OCI-LY1 (cell line): ENCODE data around the gene NUP37.

Source experiments
- CTCF ChIP-seq: fragments of 200-600 bp; sonication (generic), shearing (Covaris generic); IDR thresholded peaks from 2 replicates; pipeline ENCODE4 v1.5.1; 2017; ENCODE audit warnings: mild to moderate bottlenecking, antibody characterized with exemption, low read length, moderate library complexity, mixed read lengths
- EZH2 ChIP-seq: fragments of 200-600 bp; sonication (generic), shearing (Covaris generic); IDR thresholded peaks from 2 replicates; pipeline ENCODE4 v1.8.0; 2017; ENCODE audit warnings: borderline replicate concordance, mixed run types, mild to moderate bottlenecking, antibody characterized with exemption, low read length, moderate library complexity, mixed read lengths

DNA sequence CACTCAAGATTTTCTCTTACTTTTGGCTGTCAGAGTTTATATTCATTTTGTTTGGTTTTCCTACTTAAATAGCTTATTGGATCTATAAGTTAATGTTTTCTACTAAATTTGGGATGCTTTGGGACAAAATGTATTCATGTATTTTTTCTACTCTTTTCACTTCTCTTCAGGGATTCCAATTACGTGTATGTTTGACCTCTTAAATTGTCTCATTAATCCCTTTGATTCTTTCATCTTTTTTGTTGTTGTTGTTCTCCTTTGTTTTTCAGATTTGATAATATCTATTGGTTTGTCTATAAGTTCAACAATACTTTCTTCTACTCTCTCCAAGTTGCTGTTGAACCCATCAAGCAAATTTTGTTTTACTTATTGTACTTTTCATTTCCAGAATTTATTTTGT is 43.5 kb upstream of the NUP37 start:
- TF ChIP-seq EZH2 (no peak), CTCF (no peak)
